Measurements from ENCODE around the gene ZNF593OS.

The ZNF593OS gene

DNA sequence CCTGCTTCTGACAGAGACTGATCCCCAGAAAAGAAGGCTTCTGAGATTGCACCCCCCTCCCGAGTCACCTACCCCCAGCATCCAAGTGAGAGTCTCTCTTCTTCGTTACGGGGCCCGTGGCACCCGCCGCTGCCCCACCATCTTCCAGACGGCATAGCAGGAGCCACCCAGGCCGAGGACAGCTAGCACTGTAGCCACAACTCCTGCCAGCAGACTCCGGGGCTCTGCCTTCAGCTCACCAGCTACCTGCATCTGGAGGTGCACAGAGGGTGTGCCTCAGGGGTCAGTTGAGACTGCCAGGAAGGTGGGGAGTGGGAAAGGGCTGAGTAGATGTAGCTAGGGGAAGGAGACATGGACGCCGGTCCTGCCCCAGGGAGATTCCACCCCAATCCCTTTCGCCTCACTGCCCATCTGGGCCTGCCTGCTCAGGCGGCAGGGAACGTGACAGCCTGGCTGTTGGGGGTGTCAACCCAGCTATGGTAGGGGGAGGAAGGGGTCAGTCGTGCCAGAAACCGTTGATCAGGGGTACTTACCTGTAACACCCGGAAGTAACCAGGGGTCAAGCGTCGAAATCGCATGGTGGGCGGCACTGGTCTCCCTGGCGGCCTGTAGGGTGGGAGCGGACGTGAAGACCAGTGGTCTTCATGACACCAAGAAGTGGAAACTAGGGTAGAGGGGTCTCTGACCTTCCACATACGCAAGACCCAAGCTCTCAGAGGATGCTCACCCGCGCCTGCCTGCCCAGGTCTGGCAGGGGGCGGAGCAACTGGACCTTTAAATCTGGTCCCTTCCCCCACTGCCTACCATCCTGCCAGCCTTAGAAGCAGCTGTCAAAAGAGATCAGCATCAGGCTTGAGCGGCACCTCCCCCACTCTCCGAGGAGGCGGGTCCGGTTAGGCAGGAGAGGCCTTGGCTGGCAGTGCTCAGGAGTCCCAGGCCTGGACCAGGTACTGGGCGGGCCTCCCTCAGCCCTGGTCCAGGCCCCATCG lies at the start of gene ZNF593OS:
TSS of gene ZNF593OS (minus strand) at position 749 of the 989 bp plus-strand sequence. CDS start at position 578, 171 bp downstream.
- DNase-seq (ENCODE audit: low read depth), result no peak

DNA sequence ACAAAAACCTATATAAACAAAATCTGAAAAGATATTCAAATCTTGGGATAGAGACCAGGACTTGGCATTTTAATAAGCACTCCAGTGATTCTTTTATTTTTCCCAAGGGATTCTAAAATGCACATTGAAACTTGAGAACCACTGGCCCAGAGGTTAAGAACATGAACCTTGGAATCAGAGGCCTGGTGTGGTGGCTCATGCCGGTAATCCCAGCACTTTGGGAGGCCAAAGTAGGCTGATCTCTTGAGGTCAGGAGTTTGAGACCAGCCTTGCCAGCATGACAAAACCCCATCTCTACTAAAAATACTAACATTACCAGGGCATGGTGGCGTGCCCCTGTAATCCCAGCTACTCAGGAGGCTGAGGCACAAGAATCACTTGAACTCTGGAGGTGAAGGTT lies 49.5 kb upstream of the ZNF593OS start:
- DNase-seq (ENCODE audit: low read depth), result no peak

- DNase-seq (ENCODE audit: low read depth), result no peak
These were observed 48.7 kb upstream of the ZNF593OS start for GRCh38 chr1:26220199-26220912.

DNA sequence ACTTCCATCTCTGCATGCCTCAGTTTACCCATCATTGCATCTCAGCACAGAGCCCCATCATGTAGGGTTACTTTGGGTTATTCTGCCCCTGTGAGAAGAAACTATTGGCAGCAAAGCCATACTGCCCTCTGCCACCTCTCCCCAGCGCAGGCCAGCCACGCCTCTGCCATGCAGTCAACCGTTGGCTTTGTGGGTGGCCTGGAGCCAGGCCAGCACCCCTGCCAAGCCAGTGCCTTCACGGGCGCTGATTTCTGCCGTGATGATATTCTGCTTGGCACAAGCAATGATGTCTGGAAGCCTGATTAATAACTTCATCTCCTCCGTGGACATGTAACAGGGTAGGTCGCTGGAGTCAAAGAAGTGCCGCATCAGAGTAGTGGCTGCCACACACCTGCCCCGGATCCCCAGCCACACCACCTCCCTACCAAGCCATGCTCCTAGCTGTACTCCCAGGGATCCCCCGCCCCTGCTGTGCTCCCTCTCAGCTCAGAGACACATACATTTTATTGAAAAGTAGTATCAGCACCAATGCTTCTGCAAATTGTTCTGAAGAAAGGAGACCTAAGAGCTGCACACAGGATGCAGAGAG lies 47.4 kb upstream of the ZNF593OS start:
- no peak for DNase-seq (ENCODE audit: low read depth)

- no peak for DNase-seq (ENCODE audit: low read depth)
These were observed 43.6 kb upstream of the ZNF593OS start for GRCh38 chr1:26215246-26215645.

GRCh38 chr1:26213335-26213905 lies 41.8 kb upstream of the ZNF593OS start:
- no peak for DNase-seq (ENCODE audit: low read depth)

DNA sequence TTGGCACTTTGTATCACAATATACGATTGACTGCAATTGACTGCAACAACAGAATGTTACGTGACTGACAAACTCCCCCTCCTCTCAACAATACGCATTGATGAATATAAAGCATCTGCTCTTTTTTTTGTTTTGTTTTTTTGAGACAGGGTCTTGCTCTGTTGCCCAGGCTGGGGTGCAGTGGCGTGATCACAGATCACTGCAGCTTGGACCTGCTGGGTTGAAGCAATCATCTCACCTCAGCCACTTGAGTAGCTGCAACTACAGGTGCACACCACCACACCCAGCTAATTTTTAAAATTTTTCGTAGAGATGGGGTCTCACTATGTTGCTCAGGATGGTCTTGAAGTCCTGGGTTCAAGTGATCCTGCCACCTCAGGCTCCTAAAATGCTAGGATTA lies 41.1 kb upstream of the ZNF593OS start:
- DNase-seq (ENCODE audit: low read depth), result no peak

DNA sequence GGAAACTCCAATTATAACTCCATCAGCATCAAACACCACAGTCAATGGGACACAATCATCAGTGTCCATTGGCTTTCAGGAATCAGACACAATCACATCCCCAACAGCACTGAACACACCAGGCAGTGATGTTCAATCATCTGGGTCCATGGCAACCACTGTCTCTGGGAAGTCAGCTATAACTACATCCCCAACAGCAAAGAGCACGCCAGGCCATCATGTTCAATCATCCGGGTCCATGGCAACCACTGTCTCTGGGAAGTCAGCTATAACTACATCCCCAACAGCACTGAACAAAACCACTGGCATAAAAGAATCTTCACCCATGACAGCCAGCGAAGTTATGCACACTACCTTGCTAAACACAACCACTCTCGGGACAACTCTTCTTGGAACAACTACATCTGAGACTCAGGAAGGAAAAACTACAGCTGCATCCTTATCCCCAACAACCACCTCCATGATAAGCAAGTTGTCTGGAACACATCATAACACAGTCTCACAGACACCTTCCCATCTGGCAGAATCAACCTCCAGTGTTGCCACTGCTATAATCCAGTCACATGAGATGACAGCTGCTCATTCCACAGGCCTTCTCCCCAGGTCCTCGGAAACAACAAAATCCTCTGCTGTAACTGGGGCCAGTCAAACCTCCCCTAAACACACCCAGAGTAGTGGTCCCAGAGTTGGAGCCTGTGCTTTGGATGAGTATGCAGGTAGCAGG lies 38.7 kb upstream of the ZNF593OS start:
- DNase-seq (ENCODE audit: low read depth), result no peak

DNA sequence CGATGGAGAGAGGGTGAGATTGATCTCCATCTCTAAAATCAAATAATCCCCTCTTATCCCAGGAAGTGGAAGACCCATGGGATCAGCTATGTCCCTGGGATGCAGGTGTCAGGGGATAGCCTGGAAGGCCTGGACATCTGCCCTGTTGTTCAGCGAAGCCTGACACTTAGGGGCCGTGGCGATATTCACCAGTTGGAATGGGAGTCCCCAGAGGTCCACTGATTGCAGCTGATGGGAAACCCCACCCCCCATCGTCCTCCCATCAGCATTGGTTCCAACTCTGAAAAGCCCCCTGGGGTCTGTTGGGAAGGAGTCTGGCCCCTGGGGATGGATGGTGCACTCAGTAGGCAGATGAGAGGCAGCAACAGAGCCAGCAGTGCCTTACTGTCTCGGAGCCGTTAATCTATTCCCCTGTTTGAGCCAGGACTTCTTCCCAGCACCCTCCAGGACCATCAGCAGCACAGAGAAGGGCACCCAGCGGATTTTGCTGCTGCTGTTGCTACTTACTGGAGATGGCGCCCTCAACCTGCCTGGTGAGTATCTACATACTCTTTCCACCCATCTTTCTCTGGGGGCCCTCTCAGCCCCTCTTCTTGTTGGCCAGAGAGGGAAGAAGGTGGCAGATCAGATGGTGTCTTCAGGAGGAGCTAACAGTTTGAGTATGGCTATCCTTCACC lies 32.1 kb upstream of the ZNF593OS start:
- DNase-seq (ENCODE audit: low read depth), result no peak

- DNase-seq (ENCODE audit: low read depth), result no peak
These were observed 28.8 kb upstream of the ZNF593OS start for GRCh38 chr1:26200413-26200812.

DNA sequence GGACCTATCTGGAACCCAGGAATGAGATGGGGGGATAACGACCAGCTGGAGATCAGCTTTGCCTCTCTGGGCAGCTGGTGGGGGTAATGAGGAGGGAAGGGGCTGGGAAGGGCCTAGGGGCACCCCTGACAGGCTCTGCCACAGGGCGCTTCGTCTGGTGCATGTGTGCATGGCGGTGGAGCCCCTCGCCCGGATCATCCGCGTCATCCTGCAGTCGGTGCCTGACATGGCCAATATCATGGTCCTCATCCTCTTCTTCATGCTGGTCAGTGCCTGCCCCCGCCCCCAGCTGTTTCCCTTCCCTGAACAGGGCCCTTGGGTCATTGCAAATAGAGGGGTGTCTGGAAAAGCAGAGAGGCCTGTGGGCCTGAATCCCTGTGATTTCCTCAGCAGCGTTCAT lies 26.2 kb upstream of the ZNF593OS start:
- DNase-seq (ENCODE audit: low read depth), result no peak

DNA sequence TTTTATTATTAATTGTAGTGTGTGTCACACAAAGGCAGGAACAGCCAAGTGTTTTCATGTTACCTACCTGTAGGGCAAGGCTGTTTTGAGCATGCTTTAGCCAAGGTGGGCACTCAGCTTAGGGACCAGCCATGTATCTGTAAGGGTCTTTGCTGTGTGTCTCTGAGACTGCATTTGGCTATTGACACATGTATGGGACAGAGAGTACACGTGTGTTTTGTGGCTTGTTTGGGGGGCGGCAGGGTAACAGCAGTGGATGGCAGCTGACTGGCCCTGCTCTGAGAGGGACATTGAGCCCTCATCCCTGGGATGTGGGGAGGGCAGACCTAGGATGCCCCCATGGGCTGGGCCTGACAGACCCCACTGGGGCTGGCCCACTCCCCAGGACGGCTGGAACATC lies 25.7 kb upstream of the ZNF593OS start:
- no peak for DNase-seq (ENCODE audit: low read depth)

- DNase-seq (ENCODE audit: low read depth), result no peak
These were observed 24.2 kb upstream of the ZNF593OS start for GRCh38 chr1:26195805-26196204.

DNA sequence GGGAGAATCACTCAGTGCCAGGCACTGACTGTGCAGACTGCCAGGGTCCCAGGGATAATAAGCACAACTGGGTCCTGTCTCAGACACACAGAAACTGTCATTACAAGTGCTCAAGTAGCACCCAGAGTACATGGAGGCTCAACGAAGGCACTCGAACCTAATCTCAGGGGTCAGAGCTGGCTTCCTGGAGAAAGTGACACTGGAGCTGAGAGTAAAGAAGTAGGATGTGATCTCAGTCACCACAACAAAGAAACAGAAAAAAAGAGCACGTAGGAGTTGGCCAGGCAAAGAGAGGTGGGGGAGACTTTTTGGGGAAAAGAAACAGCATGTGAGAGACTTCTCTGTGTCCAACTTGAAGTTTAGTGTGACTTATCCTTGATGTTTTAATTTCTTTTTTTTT lies 20.1 kb upstream of the ZNF593OS start:
- no peak for DNase-seq (ENCODE audit: low read depth)

DNA sequence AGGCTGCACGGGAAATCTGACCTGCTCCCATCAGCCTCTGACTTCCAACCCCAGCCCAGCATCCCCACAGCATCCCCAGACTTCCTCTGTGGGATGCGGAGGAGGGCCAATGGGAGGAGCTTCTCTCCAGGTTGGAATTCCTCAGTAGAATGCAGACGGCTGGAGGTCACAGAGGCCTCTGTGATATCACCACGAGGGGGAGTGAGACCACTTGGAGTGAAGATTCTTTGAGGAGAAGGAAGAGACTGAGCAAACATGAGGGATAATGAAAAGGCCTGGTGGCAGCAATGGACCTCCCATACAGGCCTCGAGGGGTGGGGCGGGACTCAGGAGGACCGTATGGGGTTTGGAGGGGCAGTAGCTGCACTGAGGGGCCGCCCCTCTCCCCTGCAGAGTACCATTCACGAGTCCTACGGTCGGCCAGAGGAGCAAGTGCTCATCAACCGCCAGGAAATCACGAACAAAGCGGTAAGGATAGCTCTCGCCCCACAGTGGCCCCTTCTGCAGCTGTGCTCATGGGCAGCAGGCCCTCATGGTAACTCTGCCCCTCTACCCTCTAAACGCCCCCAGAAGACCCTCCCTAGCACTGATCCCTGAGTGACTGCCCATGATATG lies 18.8 kb upstream of the ZNF593OS start, which contains the start of gene CATSPER4:
TSS of gene CATSPER4 (plus strand) at position 230 of the 615 bp plus-strand sequence. CDS start at position 256, 26 bp downstream.
- peak; percentile 38 for DNase-seq (ENCODE audit: low read depth)

DNA sequence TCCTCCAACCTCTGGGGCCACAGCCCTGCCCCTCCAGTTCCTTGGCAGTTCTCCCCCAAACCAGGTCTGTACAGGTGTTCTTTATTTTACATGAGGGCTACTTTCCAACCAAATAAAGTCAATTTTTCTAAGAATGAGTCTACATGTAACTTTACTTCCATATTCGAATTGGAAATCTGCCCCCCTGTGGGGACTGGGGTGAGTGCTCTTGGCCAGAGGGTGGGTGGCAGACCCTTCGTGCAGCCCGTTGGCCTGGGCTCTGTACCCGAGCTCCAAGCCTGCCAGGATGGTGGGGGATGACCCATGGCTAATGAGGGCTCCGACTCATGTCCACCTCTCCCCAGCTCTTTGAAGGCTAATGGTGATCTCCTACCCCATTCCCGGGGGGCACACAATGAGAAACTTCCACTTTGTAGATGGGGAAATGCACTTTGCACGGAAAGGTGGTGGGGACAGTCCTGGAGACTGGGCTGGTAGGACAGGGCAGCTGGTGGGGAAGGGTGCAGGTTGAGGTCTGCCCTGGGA lies 18.2 kb upstream of the ZNF593OS start:
- no peak for DNase-seq (ENCODE audit: low read depth)

GRCh38 chr1:26189331-26189730 lies 17.7 kb upstream of the ZNF593OS start:
- no peak for DNase-seq (ENCODE audit: low read depth)

DNA sequence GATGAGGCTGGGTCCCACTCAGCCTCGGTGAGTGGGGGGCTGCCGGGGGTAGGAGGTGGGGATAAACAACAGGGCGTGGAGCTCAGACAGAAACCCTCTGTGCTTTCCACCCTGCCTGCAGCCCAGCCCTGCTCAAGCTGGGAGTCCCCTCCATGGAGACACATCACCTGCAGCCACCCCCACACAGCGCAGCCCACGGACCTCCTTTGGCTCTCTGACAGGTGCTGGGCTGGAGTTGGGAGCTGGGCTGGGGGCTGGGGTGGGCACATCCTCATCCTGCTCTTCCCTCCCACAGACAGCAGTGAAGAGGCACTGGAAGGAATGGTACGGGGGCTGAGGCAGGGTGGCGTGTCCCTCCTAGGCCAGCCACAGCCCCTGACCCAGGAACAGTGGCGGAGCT lies 16.8 kb upstream of the ZNF593OS start:
- DNase-seq (ENCODE audit: low read depth), result no peak

- no peak for DNase-seq (ENCODE audit: low read depth)
These were observed 16.2 kb upstream of the ZNF593OS start for GRCh38 chr1:26187882-26188281.

- no peak for DNase-seq (ENCODE audit: low read depth)
These were observed 13.3 kb upstream of the ZNF593OS start for GRCh38 chr1:26184883-26185282.

All from EH (cell line).